ENCODE data around the gene EIF3J.

DNA sequence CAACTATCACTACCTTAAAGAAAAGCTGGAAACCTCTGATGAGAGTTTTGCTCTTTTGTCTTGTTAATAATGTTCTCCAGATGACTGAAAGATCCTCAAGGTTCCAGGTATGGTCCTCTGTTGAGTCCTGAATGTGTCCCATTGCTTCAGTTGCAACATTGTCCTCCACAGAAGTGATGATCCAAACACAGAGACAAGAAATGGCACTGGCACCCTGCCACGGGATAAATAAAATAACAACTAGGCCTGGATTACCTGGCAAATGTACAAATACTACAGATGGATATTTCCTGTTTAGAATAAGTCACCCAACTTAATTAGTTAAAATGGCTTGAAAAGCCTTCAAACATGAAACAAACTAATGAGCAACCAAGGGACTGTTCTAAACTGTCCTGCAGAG is 58.3 kb downstream of the EIF3J start:
- TF ChIP-seq, protein P1, sequence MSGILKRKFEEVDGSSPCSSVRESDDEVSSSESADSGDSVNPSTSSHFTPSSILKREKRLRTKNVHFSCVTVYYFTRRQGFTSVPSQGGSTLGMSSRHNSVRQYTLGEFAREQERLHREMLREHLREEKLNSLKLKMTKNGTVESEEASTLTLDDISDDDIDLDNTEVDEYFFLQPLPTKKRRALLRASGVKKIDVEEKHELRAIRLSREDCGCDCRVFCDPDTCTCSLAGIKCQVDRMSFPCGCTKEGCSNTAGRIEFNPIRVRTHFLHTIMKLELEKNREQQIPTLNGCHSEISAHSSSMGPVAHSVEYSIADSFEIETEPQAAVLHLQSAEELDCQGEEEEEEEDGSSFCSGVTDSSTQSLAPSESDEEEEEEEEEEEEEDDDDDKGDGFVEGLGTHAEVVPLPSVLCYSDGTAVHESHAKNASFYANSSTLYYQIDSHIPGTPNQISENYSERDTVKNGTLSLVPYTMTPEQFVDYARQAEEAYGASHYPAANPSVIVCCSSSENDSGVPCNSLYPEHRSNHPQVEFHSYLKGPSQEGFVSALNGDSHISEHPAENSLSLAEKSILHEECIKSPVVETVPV (CRISPR knock-in tag; IDR thresholded peaks at IDR 0.05), result no peak
- TF ChIP-seq, protein P2, sequence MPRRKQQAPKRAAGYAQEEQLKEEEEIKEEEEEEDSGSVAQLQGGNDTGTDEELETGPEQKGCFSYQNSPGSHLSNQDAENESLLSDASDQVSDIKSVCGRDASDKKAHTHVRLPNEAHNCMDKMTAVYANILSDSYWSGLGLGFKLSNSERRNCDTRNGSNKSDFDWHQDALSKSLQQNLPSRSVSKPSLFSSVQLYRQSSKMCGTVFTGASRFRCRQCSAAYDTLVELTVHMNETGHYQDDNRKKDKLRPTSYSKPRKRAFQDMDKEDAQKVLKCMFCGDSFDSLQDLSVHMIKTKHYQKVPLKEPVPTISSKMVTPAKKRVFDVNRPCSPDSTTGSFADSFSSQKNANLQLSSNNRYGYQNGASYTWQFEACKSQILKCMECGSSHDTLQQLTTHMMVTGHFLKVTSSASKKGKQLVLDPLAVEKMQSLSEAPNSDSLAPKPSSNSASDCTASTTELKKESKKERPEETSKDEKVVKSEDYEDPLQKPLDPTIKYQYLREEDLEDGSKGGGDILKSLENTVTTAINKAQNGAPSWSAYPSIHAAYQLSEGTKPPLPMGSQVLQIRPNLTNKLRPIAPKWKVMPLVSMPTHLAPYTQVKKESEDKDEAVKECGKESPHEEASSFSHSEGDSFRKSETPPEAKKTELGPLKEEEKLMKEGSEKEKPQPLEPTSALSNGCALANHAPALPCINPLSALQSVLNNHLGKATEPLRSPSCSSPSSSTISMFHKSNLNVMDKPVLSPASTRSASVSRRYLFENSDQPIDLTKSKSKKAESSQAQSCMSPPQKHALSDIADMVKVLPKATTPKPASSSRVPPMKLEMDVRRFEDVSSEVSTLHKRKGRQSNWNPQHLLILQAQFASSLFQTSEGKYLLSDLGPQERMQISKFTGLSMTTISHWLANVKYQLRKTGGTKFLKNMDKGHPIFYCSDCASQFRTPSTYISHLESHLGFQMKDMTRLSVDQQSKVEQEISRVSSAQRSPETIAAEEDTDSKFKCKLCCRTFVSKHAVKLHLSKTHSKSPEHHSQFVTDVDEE (CRISPR knock-in tag; IDR thresholded peaks at IDR 0.05), result no peak
- no peak for TF ChIP-seq ARNTL (CRISPR knock-in tag; IDR thresholded peaks at IDR 0.05; ENCODE audit: borderline replicate concordance, low read depth)
- TF ChIP-seq, protein P3, sequence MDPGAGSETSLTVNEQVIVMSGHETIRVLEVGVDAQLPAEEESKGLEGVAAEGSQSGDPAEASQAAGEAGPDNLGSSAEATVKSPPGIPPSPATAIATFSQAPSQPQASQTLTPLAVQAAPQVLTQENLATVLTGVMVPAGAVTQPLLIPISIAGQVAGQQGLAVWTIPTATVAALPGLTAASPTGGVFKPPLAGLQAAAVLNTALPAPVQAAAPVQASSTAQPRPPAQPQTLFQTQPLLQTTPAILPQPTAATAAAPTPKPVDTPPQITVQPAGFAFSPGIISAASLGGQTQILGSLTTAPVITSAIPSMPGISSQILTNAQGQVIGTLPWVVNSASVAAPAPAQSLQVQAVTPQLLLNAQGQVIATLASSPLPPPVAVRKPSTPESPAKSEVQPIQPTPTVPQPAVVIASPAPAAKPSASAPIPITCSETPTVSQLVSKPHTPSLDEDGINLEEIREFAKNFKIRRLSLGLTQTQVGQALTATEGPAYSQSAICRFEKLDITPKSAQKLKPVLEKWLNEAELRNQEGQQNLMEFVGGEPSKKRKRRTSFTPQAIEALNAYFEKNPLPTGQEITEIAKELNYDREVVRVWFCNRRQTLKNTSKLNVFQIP (CRISPR knock-in tag; IDR thresholded peaks at IDR 0.05; ENCODE audit: borderline replicate concordance, low read depth), result no peak
